ENCODE measurements around the gene FARSA.

FARSA gene

DNA sequence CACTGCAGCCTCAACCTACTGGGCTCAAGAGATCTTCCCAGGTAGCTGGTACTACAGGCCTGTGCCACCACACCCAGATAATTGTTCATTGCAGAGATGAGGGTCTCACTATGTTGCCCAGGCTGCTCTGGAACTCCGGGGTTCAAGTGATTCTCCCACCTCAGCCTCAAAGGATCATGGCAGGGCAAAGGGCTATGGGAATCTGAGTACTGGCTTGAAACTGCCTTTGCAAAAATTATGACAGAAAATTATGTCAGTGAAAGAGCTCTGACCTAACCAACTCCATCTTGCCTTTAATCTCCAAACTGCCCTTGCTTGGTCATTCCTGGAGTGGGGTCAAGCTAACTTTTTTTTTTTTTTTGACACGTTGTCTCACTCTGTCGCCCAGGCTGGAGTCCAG, 50.9 kb downstream of the FARSA start:
- peaks cover 28% of the 10 kb centered on the region for H3K36me3 ChIP-seq (replicated peaks; ENCODE audit: low read depth, low read length)
- H3K4me1 ChIP-seq (ENCODE audit: low read length) = peaks cover 21% of the 10 kb centered on the region
- H2AFZ ChIP-seq (ENCODE audit: low read depth, low read length) = no peak overlapping the region
- H3K9me3 ChIP-seq (ENCODE audit: insufficient read depth, low read length) = peaks cover 19% of the 10 kb centered on the region
- no peaks in the 10 kb centered on the region for H3K27me3 ChIP-seq (ENCODE audit: low read depth, low read length)
- H3K27ac ChIP-seq (ENCODE audit: low read length) = no peak overlapping the region
- no peak overlapping the region for H3K4me3 ChIP-seq (ENCODE audit: low read length)
- peaks cover 8% of the 10 kb centered on the region; the same call in 1 of the 2 replicates for H4K20me1 ChIP-seq (ENCODE audit: insufficient read depth, low read length)
- H3K4me2 ChIP-seq (ENCODE audit: low read length) = no peak overlapping the region
- TF ChIP-seq, protein P1, sequence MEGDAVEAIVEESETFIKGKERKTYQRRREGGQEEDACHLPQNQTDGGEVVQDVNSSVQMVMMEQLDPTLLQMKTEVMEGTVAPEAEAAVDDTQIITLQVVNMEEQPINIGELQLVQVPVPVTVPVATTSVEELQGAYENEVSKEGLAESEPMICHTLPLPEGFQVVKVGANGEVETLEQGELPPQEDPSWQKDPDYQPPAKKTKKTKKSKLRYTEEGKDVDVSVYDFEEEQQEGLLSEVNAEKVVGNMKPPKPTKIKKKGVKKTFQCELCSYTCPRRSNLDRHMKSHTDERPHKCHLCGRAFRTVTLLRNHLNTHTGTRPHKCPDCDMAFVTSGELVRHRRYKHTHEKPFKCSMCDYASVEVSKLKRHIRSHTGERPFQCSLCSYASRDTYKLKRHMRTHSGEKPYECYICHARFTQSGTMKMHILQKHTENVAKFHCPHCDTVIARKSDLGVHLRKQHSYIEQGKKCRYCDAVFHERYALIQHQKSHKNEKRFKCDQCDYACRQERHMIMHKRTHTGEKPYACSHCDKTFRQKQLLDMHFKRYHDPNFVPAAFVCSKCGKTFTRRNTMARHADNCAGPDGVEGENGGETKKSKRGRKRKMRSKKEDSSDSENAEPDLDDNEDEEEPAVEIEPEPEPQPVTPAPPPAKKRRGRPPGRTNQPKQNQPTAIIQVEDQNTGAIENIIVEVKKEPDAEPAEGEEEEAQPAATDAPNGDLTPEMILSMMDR (IDR thresholded peaks at IDR 0.05; ENCODE audit: low read depth, low read length) = no peak
- TF ChIP-seq EZH2phosphoT487 (IDR thresholded peaks at IDR 0.05; ENCODE audit: low read depth) = no peak
- H3K79me2 ChIP-seq (ENCODE audit: low read length) = peaks cover 19% of the 10 kb centered on the region
- no peak overlapping the region for H3K9ac ChIP-seq (ENCODE audit: low read length)

DNA sequence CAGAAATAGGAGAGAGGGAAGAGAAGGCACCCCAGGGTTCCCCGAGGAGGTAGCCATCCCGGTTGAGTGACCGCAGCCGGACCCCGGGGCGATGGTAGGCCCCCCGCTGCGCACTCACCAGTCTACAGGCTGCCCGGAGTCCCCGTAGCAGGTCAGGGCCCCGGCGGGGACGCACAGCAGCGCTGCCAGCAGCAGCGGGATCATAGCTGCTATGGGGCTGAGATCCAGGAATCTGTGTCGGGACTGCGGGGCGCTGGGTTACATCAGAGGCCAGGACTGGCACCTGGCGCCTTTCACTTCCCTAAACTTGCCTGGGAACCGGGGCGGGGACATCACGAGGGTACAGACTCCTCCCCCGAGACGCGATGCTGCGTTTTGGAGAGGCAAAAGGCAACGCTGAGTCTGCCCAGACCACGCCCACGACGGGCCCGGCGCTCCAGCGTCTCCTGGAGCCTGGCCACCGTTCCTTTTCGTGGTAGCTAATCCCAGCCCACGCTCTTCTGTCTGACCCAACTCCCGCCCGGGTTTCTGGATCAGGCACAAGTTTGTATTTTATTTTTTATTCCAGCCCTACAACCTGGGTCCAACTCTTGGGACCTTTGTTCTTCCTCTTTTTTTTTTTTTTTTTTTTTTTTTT, 52.2 kb downstream of the FARSA start, which contains the start of gene DNASE2:
Gene DNASE2, minus strand, starts transcription at position 278 of the 637 bp plus-strand sequence. Its CDS starts 74 bp downstream, at position 204.
- TF ChIP-seq, protein P1 (IDR thresholded peaks at IDR 0.05; ENCODE audit: low read depth, low read length) = no peak
- no peak for TF ChIP-seq EZH2phosphoT487 (IDR thresholded peaks at IDR 0.05; ENCODE audit: low read depth)

DNA sequence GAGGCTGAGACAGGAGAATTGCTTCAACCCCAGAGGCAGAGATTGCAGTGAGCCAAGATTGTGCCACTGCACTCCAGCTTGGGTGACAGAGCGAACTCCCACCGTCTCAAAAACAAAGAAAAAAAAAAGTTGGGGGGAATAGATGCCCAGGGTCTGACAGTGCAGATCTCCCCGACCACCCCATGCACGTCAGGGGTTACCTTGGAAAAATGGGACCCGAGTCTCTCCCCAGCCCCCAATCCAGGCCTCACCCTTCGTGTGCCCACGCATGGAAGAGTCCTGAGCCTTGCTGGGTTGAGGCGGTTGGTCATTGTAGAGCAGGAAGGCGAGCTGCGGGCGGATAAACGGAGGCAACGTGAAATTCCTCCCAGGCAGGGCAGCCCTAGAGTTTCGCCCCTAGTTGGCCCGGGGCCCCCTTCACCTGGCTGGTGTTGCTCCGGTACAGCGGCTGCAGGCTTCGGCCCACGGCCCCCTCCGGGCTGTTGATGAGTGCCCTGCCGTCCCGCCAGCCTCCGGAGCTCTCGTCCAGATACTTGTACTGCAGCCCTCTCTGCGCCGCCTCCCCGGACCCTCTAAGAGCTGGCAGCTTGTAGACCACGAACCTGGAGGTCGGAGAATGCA, 52.9 kb downstream of the FARSA start:
- Histone ChIP-seq H3K36me3 (replicated peaks; ENCODE audit: low read depth, low read length) (peaks cover 34% of the 10 kb centered on the region), H3K9ac (ENCODE audit: low read length) (peak overlapping the region; percentile 97), H3K4me1 (ENCODE audit: low read length) (peaks cover 16% of the 10 kb centered on the region), H2AFZ (ENCODE audit: low read depth, low read length) (peak overlapping the region; percentile 29; the same call in 1 of the 2 replicates), H3K4me3 (ENCODE audit: low read length) (peak overlapping the region; percentile 92), H4K20me1 (ENCODE audit: insufficient read depth, low read length) (peaks cover 8% of the 10 kb centered on the region; the same call in 1 of the 2 replicates), H3K9me3 (ENCODE audit: insufficient read depth, low read length) (peaks cover 19% of the 10 kb centered on the region), H3K27me3 (ENCODE audit: low read depth, low read length) (no peaks in the 10 kb centered on the region), H3K4me2 (ENCODE audit: low read length) (peak overlapping the region; percentile 96), H3K27ac (ENCODE audit: low read length) (peak overlapping the region; percentile 85), H3K79me2 (ENCODE audit: low read length) (peaks cover 19% of the 10 kb centered on the region)
- no peak for TF ChIP-seq EZH2phosphoT487 (IDR thresholded peaks at IDR 0.05; ENCODE audit: low read depth)
- TF ChIP-seq, protein P1 (IDR thresholded peaks at IDR 0.05; ENCODE audit: low read depth, low read length) = no peak

More for the DNA sequence above, 52.2 kb downstream of the FARSA start, which contains the start of gene DNASE2:
- Histone ChIP-seq H3K9ac (ENCODE audit: low read length) (peak within 1 kb of the TSS; percentile 97), H3K27ac (ENCODE audit: low read length) (peak within 1 kb of the TSS; percentile 85), H4K20me1 (ENCODE audit: insufficient read depth, low read length) (peaks cover 8% of the 10 kb centered on the region; the same call in 1 of the 2 replicates), H3K79me2 (ENCODE audit: low read length) (peaks cover 19% of the 10 kb centered on the region), H3K36me3 (replicated peaks; ENCODE audit: low read depth, low read length) (peaks cover 28% of the 10 kb centered on the region), H3K27me3 (ENCODE audit: low read depth, low read length) (no peaks in the 10 kb centered on the region), H3K9me3 (ENCODE audit: insufficient read depth, low read length) (peaks cover 19% of the 10 kb centered on the region), H3K4me3 (ENCODE audit: low read length) (peak within 1 kb of the TSS; percentile 92), H2AFZ (ENCODE audit: low read depth, low read length) (peak within 1 kb of the TSS; percentile 29; the same call in 1 of the 2 replicates), H3K4me1 (ENCODE audit: low read length) (peaks cover 19% of the 10 kb centered on the region), H3K4me2 (ENCODE audit: low read length) (peak within 1 kb of the TSS; percentile 96)

DNA sequence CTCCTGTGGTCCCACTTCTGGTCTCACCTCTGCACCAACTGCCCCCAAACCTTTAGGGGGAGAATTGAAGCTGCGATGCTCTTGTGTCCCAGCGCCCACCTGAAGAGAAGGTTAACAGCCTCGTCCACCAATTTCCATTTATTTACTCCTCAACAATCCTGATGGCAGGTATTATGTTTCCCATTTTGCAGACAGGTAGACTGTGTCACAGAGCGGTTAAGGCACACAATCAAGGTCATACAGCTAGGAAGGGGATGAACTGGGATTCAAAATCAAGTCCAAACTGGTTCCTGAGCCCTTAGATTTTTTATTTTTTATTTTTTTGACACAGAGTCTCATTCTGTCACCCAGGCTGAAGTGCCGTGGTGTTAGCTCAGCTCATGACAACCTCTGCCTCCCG, 58.4 kb downstream of the FARSA start:
- TF ChIP-seq, protein P1 (IDR thresholded peaks at IDR 0.05; ENCODE audit: low read depth, low read length) = no peak
- TF ChIP-seq EZH2phosphoT487 (IDR thresholded peaks at IDR 0.05; ENCODE audit: low read depth) = no peak
- Histone ChIP-seq H3K9ac (ENCODE audit: low read length) (no peak overlapping the region), H2AFZ (ENCODE audit: low read depth, low read length) (no peak overlapping the region), H3K27ac (ENCODE audit: low read length) (no peak overlapping the region), H3K36me3 (replicated peaks; ENCODE audit: low read depth, low read length) (peaks cover 55% of the 10 kb centered on the region), H3K4me1 (ENCODE audit: low read length) (peaks cover 3% of the 10 kb centered on the region), H3K27me3 (ENCODE audit: low read depth, low read length) (no peaks in the 10 kb centered on the region), H3K79me2 (ENCODE audit: low read length) (peaks cover 8% of the 10 kb centered on the region), H4K20me1 (ENCODE audit: insufficient read depth, low read length) (peaks cover 8% of the 10 kb centered on the region; the same call in 1 of the 2 replicates), H3K9me3 (ENCODE audit: insufficient read depth, low read length) (no peaks in the 10 kb centered on the region), H3K4me3 (ENCODE audit: low read length) (no peak overlapping the region), H3K4me2 (ENCODE audit: low read length) (no peak overlapping the region)
